ENCODE results near the gene APIP. TPM values are rescaled to one million over a fixed set of nuclear protein-coding genes. Genes with fewer than 3 reads are reported as not detected.

Gene APIP
- total RNA-seq, 1 experiment from 2014 or later = 42.6 TPM

GRCh38 chr11:34860518-34860917, 55.7 kb downstream of the APIP start:
- TF ChIP-seq, protein P1, sequence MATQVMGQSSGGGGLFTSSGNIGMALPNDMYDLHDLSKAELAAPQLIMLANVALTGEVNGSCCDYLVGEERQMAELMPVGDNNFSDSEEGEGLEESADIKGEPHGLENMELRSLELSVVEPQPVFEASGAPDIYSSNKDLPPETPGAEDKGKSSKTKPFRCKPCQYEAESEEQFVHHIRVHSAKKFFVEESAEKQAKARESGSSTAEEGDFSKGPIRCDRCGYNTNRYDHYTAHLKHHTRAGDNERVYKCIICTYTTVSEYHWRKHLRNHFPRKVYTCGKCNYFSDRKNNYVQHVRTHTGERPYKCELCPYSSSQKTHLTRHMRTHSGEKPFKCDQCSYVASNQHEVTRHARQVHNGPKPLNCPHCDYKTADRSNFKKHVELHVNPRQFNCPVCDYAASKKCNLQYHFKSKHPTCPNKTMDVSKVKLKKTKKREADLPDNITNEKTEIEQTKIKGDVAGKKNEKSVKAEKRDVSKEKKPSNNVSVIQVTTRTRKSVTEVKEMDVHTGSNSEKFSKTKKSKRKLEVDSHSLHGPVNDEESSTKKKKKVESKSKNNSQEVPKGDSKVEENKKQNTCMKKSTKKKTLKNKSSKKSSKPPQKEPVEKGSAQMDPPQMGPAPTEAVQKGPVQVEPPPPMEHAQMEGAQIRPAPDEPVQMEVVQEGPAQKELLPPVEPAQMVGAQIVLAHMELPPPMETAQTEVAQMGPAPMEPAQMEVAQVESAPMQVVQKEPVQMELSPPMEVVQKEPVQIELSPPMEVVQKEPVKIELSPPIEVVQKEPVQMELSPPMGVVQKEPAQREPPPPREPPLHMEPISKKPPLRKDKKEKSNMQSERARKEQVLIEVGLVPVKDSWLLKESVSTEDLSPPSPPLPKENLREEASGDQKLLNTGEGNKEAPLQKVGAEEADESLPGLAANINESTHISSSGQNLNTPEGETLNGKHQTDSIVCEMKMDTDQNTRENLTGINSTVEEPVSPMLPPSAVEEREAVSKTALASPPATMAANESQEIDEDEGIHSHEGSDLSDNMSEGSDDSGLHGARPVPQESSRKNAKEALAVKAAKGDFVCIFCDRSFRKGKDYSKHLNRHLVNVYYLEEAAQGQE (IDR thresholded peaks at IDR 0.05; ENCODE audit: insufficient read depth in 1 of 2, low read depth in 2 of 2, low read length in 1 of 2) = no peak
- TF ChIP-seq CTCF (IDR thresholded peaks at IDR 0.05) (no peak), SIN3A (IDR thresholded peaks at IDR 0.05; ENCODE audit: borderline replicate concordance, insufficient read depth, low read depth, low read length) (no peak), TCF7L2 (IDR thresholded peaks at IDR 0.05; ENCODE audit: low read depth, low read length) (no peak), POLR2AphosphoS5 (IDR thresholded peaks at IDR 0.05; ENCODE audit: low read depth, low read length) (no peak)
- intact Hi-C loops (cut with micrococcal nuclease; ENCODE audit: unreplicated experiment) (no loop called here), in situ Hi-C loops (cut with HindIII; ENCODE audit: low pct_unique_long_range_greater_than_20kb, low sequenced_read_pairs) (no loop called here)
- BruUV-seq (replicated peaks) = no TSS peak
- Histone ChIP-seq H3K4me1 (ENCODE audit: control insufficient read depth, insufficient read depth, low read length) (no peaks in the 10 kb centered on the region), H3K9me3 (ENCODE audit: control insufficient read depth, insufficient read depth, low read depth, low read length) (no peaks in the 10 kb centered on the region), H3K36me3 (ENCODE audit: control insufficient read depth, insufficient read depth, low read length) (no peaks in the 10 kb centered on the region), H3K27me3 (ENCODE audit: control insufficient read depth, insufficient read depth, low read length) (no peaks in the 10 kb centered on the region), H3K4me3 (ENCODE audit: low read depth in 2 of 2, low read length in 2 of 2) (no peak overlapping the region), H3K27ac (ENCODE audit: low read length) (no peak overlapping the region)
- POLR2A ChIA-PET = no interaction called here
- ATAC-seq (no peak), DNase-seq (ENCODE audit: low read depth, low spot score) (no peak)
- CTCF ChIA-PET = interaction anchor here (0.6 kb wide), 1 partner anchor 985 kb away, joined by 8 read pairs; no protein-coding TSS in a partner anchor

GRCh38 chr11:34860034-34860433, 56.1 kb downstream of the APIP start:
- no peak for ATAC-seq
- no peaks in the 10 kb centered on the region for H3K36me3 ChIP-seq (ENCODE audit: control insufficient read depth, insufficient read depth, low read length)
- POLR2A ChIA-PET = no interaction called here
- TF ChIP-seq POLR2AphosphoS5 (IDR thresholded peaks at IDR 0.05; ENCODE audit: low read depth, low read length) (no peak), SIN3A (IDR thresholded peaks at IDR 0.05; ENCODE audit: borderline replicate concordance, insufficient read depth, low read depth, low read length) (no peak), CTCF (IDR thresholded peaks at IDR 0.05) (no peak), TCF7L2 (IDR thresholded peaks at IDR 0.05; ENCODE audit: low read depth, low read length) (no peak)
- TF ChIP-seq, protein P1 (IDR thresholded peaks at IDR 0.05; ENCODE audit: insufficient read depth in 1 of 2, low read depth in 2 of 2, low read length in 1 of 2) = no peak
- H3K4me3 ChIP-seq (ENCODE audit: low read depth in 2 of 2, low read length in 2 of 2) = no peak overlapping the region
- no TSS peak for BruUV-seq (replicated peaks)
- H3K4me1 ChIP-seq (ENCODE audit: control insufficient read depth, insufficient read depth, low read length) = no peaks in the 10 kb centered on the region
- CTCF ChIA-PET = no interaction called here
- in situ Hi-C loops (cut with HindIII; ENCODE audit: low pct_unique_long_range_greater_than_20kb, low sequenced_read_pairs) = no loop called here
- no peaks in the 10 kb centered on the region for H3K27me3 ChIP-seq (ENCODE audit: control insufficient read depth, insufficient read depth, low read length)
- no peak overlapping the region for H3K27ac ChIP-seq (ENCODE audit: low read length)
- H3K9me3 ChIP-seq (ENCODE audit: control insufficient read depth, insufficient read depth, low read depth, low read length) = no peaks in the 10 kb centered on the region
- DNase-seq (ENCODE audit: low read depth, low spot score) = no peak
- intact Hi-C loops (cut with micrococcal nuclease; ENCODE audit: unreplicated experiment) = no loop called here
